ENCODE data around the gene OR51V1.
A peak's percentile ranks its signal among the peaks of the same experiment; 100 is the strongest.

The OR51V1 gene

DNA sequence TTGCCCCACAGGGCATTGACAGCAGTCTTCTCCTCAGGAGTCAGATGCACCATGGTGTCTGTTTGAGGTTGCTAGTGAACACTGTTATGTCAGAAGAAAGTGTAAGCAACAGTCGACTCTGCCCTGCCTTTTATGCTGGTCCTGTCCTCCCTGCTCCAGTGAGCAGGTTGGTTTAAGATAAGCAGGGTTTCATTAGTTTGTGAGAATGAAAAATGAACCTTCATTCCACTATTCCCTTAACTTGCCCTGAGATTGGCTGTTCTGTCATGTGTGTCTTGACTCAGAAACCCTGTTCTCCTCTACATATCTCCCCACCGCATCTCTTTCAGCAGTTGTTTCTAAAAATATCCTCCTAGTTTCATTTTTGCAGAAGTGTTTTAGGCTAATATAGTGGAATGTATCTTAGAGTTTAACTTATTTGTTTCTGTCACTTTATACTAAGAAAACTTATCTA, 33.9 kb upstream of the OR51V1 start, which contains the start of gene HBD:
HBD (minus strand) TSS at position 103 of the 454 bp plus-strand sequence; CDS start at position 53, 50 bp downstream.
- no peak for TF ChIP-seq POLR2A (IDR thresholded peaks at IDR 0.05; ENCODE audit: extremely low read depth, insufficient read length)
- DNase-seq (ENCODE audit: low read depth): peak; percentile 13
- no peak within 1 kb of the TSS for H3K4me3 ChIP-seq (ENCODE audit: low read depth, low read length)

DNA sequence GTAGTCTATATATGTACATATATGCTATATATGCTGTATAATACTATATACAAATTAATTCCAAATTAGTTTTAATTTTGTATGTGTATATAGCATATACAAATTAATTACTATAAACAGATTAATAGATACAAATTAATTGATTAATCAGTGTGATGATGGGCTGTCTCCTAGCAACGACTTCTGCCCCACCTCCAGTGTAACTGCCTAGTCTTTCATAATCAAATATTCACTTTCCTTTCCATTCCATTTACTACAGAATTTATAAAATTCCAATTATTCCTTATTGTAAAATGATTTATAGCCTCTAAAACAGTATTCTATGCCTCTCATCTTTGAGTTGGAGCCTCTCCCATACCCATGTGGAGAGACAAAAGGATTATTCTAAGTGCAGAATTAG, 32.8 kb upstream of the OR51V1 start:
- no peak overlapping the region for H3K4me3 ChIP-seq (ENCODE audit: low read depth, low read length)
- TF ChIP-seq, protein P1, sequence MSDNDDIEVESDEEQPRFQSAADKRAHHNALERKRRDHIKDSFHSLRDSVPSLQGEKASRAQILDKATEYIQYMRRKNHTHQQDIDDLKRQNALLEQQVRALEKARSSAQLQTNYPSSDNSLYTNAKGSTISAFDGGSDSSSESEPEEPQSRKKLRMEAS (IDR thresholded peaks at IDR 0.05; ENCODE audit: low read depth, low read length): no peak
- TF ChIP-seq, protein P2, sequence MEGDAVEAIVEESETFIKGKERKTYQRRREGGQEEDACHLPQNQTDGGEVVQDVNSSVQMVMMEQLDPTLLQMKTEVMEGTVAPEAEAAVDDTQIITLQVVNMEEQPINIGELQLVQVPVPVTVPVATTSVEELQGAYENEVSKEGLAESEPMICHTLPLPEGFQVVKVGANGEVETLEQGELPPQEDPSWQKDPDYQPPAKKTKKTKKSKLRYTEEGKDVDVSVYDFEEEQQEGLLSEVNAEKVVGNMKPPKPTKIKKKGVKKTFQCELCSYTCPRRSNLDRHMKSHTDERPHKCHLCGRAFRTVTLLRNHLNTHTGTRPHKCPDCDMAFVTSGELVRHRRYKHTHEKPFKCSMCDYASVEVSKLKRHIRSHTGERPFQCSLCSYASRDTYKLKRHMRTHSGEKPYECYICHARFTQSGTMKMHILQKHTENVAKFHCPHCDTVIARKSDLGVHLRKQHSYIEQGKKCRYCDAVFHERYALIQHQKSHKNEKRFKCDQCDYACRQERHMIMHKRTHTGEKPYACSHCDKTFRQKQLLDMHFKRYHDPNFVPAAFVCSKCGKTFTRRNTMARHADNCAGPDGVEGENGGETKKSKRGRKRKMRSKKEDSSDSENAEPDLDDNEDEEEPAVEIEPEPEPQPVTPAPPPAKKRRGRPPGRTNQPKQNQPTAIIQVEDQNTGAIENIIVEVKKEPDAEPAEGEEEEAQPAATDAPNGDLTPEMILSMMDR (IDR thresholded peaks at IDR 0.05; ENCODE audit: low read depth, low read length): no peak
- DNase-seq (ENCODE audit: low read depth): no peak

DNA sequence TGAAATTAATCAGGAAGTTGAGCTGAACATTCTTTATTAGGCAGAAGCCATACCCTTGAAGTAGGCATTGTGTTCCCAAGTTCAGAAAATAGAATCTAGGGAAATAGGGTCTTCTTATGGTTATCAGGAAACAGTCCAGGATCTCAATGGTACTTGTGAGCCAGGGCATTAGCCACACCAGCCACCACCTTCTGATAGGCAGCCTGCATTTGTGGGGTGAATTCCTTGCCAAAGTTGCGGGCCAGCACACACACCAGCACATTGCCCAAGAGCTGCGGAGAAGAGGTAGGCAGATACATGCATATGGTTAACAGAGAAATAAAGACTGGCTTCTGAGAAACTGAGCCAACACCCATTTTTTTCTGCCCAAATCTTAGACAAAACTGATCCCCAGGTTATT, 32.3 kb upstream of the OR51V1 start:
- no peak overlapping the region for H3K4me3 ChIP-seq (ENCODE audit: low read depth, low read length)
- no peak for DNase-seq (ENCODE audit: low read depth)
- TF ChIP-seq, protein P1 (IDR thresholded peaks at IDR 0.05; ENCODE audit: low read depth, low read length): no peak
- TF ChIP-seq, protein P2 (IDR thresholded peaks at IDR 0.05; ENCODE audit: low read depth, low read length): no peak
- TF ChIP-seq POLR2A (IDR thresholded peaks at IDR 0.05; ENCODE audit: extremely low read depth, insufficient read length): no peak
- no peak for TF ChIP-seq MYC (IDR thresholded peaks at IDR 0.05; ENCODE audit: low read depth, low read length)

DNA sequence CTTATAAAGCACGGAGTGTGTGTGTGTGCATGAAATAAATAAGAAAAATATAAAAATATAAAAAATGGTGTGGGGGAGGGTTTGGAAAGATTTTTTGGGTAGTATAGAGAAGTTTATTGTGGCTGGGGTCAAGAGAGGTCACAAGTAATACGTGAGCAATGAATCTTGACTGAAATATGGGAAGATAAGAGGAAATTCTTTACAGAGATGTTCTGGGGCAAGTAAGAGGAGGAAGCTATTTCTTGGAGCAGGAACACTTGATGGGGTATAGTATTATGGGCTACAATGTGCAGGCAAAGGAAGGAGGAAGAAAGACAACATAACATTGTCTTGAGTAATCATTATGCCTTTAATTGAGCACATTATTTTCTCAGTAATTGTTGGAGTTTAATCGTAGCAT, 31.7 kb upstream of the OR51V1 start:
- DNase-seq (ENCODE audit: low read depth): no peak
- TF ChIP-seq POLR2A (IDR thresholded peaks at IDR 0.05; ENCODE audit: extremely low read depth, insufficient read length) (no peak), MYC (IDR thresholded peaks at IDR 0.05; ENCODE audit: low read depth, low read length) (no peak)
- TF ChIP-seq, protein P2 (IDR thresholded peaks at IDR 0.05; ENCODE audit: low read depth, low read length): no peak
- TF ChIP-seq, protein P1 (IDR thresholded peaks at IDR 0.05; ENCODE audit: low read depth, low read length): no peak
- no peak overlapping the region for H3K4me3 ChIP-seq (ENCODE audit: low read depth, low read length)

DNA sequence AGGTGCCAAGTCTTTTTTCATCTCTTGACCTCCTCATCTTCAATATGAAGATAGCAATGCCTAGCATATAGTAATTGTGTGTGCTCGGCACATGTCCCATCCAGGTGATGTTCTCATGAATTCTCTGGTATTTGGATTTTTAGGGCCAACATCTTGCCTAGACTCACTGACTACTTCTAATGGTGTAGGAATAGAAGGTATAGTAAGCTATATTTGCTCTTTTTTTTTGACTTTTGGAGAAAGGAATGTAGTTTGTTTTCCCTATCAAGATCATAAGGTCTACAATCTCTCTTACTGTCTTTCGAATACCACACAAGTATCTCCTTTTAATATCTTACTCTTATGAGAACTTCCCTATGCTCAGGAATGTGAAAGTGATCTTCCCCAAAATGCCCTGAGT, 30.6 kb upstream of the OR51V1 start:
- no peak overlapping the region for H3K4me3 ChIP-seq (ENCODE audit: low read depth, low read length)
- TF ChIP-seq POLR2A (IDR thresholded peaks at IDR 0.05; ENCODE audit: extremely low read depth, insufficient read length) (no peak), MYC (IDR thresholded peaks at IDR 0.05; ENCODE audit: low read depth, low read length) (no peak)
- TF ChIP-seq, protein P1 (IDR thresholded peaks at IDR 0.05; ENCODE audit: low read depth, low read length): no peak
- TF ChIP-seq, protein P2 (IDR thresholded peaks at IDR 0.05; ENCODE audit: low read depth, low read length): no peak
- DNase-seq (ENCODE audit: low read depth): no peak

DNA sequence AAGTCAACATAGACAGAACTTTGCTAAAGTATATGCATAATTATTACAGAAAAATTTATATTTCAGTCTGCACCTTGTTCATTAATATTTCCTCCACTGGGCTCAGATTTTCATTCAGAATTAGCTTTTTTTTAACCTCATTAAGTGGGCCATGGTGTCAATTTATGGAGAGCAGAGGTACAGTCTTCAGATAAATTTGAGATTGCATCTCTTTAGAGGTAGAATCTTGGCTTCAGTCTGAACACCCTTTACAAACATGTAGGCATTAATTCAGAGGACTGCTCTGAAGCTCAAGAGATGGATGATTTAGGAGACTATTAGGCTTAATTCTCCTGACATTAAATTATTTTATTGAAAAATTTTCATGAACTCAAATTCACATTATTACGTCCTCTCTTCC, 29.8 kb upstream of the OR51V1 start:
- no peak for DNase-seq (ENCODE audit: low read depth)
- no peak overlapping the region for H3K4me3 ChIP-seq (ENCODE audit: low read depth, low read length)
- TF ChIP-seq, protein P2 (IDR thresholded peaks at IDR 0.05; ENCODE audit: low read depth, low read length): no peak
- TF ChIP-seq, protein P1 (IDR thresholded peaks at IDR 0.05; ENCODE audit: low read depth, low read length): no peak
- TF ChIP-seq POLR2A (IDR thresholded peaks at IDR 0.05; ENCODE audit: extremely low read depth, insufficient read length): no peak
- TF ChIP-seq MYC (IDR thresholded peaks at IDR 0.05; ENCODE audit: low read depth, low read length): no peak

Measured in NB4 (cell line).